ENCODE results near the gene RNF157.
"Not testable (repeated sequence)": the region's sequence is repeated elsewhere in the genome, so short reads cannot be mapped to it uniquely, and the experiment has no call there.

DNA sequence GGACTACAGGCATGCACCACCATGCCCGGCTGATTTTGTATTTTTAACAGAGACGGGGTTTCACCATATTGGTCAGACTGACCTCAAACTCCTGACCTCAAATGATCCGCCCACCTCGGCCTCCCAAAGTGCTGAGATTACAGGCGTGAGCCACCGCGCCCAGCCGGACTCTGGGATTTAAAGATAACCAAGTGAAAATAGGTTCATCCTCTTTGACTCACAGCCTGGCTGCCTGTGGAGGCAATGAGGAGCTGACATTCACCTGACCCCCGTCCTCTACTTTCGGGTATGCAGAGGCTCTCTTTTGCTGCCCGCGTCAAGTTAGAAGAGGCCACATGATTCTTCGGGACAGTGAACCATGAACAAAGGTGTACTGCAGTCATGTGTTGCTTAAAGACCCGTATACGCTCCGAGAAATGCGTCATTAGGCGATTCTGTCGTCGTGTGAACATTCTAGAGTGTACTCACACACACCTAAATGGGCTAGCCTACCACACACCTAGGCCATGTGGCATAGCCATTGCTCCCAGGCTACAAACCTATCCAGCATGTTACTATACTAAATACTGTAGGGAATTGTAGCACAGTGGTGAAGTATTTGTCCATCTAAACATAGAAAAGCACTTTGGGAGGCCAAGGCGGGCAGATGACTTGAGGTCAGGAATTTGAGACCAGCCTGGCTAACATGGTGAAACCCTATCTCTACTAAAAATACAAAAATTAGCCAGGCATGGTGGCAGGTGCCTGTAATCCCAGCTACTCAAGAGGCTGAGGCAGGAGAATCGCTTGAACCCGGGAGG, 12.9 kb upstream of the RNF157 start:
- not testable (repeated sequence) for TF ChIP-seq JAZF1 (CRISPR knock-in tag; IDR thresholded peaks at IDR 0.05); CREM (CRISPR knock-in tag; IDR thresholded peaks at IDR 0.05); NFYB (CRISPR knock-in tag; conservative IDR thresholded peaks at IDR 0.05; ENCODE audit: low read depth); ZBTB21 (CRISPR knock-in tag; IDR thresholded peaks at IDR 0.05; ENCODE audit: borderline replicate concordance); ATF1 (CRISPR knock-in tag; IDR thresholded peaks at IDR 0.05); MLX (CRISPR knock-in tag; IDR thresholded peaks at IDR 0.05); EMX1 (CRISPR knock-in tag; IDR thresholded peaks at IDR 0.05); TEAD4 (CRISPR knock-in tag; IDR thresholded peaks at IDR 0.05); CTCF (IDR thresholded peaks at IDR 0.05); USF2 (CRISPR knock-in tag; IDR thresholded peaks at IDR 0.05)
- TF ChIP-seq, protein P1, sequence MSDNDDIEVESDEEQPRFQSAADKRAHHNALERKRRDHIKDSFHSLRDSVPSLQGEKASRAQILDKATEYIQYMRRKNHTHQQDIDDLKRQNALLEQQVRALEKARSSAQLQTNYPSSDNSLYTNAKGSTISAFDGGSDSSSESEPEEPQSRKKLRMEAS (CRISPR knock-in tag; IDR thresholded peaks at IDR 0.05), result not testable (repeated sequence)
